ENCODE measurements around the gene MOBP.
"Not testable (repeated sequence)": the region's sequence is repeated elsewhere in the genome, so short reads cannot be mapped to it uniquely, and the experiment has no call there.

MOBP gene

DNA sequence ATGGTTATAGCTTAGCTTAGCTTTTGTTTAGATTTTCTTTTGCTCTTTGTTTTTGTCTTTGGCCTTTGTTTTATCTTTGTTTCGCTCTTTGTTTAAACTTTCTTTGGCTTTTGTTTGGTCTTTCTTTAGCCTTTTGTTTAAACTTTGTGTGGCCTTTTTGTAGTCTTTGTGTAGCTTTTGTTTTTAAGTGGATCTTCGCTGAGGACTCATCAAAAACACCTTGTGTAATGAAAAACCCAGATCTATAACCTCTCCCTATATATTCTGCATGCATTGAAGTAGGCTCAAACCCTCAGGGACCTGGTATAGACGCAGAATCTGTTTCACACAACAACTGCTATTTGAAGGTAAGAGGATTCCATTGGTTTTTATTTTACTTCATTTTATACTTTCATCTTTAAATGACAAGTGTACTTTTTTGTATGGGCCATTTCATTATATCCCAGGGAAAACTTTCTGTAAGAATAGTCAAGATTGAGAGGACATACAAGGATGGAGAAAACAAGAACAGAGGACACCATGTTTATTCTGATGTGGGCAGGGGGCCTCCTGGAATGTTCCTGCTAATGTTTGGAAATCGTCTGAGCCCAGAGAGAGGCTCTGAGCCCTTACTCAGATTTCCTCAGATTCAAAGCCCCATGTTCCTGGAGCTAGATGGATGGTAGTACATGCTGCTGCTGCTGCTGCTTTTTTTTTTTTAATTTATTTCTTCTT is at the start of gene MOBP:
Gene MOBP, plus strand, starts transcription at position 287 of the 714 bp plus-strand sequence. CDS start 34,390 bp downstream, outside the sequence.
- DNase-seq: no peak

DNA sequence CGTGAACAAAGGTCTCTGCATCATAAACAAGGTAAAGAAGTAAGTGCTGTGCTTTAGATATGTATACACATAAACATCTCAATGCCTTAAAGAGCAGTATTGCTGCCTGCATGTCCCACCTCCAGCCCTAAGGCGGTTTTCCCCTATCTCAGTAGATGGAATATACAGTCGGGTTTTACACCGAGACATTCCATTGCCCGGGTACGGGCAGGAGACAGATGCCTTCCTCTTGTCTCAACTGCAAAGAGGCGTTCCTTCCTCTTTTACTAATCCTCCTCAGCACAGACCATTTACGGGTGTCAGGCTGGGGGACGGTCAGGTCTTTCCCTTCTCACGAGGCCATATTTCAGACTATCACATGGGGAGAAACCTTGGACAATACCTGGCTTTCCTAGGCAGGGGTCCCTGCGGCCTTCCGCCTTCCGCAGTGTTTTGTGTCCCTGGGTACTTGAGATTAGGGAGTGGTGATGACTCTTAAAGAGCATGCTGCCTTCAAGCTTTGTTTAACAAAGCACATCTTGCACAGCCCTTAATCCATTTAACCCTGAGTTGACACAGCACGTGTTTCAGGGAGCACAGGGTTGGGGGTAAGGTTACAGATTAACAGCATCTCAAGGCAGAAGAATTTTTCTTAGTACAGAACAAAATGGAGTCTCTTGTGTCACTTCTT is 48.8 kb upstream of the MOBP start:
- DNase-seq: not testable (repeated sequence)

GRCh38 chr3:39419742-39420315 is 47.7 kb upstream of the MOBP start:
- no peak for DNase-seq

GRCh38 chr3:39420543-39420942 is 46.9 kb upstream of the MOBP start:
- DNase-seq: no peak

DNA sequence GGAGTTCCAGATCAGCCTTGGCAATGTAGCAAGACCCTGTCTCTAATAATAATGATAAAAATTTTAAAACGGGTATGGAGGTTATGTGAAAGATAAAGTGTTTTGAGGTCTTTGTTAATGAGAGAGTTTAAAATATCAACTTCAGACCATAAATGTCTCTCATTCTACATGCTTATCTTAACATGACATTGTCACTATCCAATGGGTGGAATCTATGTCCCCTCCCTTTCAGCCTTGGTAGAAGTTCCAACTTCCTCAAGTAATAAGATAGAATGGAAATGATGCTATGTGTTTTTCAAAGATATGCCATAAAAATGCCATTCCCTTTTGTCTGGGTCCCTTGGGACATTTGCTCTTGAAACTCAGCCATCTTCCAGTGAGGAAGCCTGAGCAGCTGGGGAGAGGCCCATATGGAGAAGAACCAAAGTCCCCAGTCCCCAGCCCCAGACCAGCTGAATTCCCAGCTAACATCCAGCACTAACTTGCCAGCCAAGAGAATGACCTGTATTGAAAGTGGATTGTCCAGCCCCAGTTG is 44.0 kb upstream of the MOBP start:
- DNase-seq: no peak

DNA sequence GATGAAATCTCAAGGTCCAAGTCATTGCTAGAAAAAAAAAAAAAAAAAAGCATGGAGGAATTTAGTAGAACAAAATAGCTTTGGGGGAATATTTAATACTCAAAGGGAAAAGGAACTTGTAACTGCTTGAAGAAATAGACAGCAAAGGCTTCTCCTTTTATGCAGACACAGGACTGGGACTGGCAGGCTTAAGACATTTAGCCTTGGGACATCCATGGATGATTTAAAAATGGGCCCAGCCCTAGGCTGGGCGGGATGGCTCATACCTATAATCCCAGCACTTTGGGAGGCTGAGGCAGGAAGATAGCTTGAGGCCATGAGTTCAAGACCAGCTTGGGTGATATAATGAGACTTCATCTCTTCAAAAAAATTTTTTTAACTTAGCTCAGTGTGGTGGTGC is 41.2 kb upstream of the MOBP start:
- DNase-seq: no peak

GRCh38 chr3:39427506-39427905 is 40.0 kb upstream of the MOBP start:
- no peak for DNase-seq

GRCh38 chr3:39428745-39429201 is 38.7 kb upstream of the MOBP start:
- no peak for DNase-seq

DNA sequence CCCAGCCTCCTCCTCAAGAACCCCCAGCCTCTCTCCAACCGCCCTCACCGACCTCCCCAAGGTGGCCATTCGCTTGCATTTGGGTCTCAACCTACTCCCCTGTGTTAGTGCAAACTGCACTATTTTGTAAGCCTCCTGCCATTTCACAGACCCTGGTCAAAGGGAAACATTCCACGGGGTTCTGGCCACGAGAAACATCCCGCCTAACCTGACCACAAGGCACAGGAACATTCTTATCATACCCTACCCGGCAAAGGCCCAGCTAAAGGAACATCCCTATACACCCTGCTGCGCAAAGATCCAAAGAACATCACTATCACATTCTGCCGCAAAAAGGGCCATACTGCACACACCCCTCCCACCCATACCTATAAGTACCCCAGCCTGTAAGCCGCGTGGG is 38.0 kb upstream of the MOBP start:
- DNase-seq: no peak

GRCh38 chr3:39432342-39432741 is 35.1 kb upstream of the MOBP start:
- DNase-seq: no peak

GRCh38 chr3:39433642-39434041 is 33.8 kb upstream of the MOBP start:
- no peak for DNase-seq

GRCh38 chr3:39434574-39434973 is 32.9 kb upstream of the MOBP start:
- DNase-seq: no peak

GRCh38 chr3:39435006-39435748 is 32.3 kb upstream of the MOBP start:
- DNase-seq: no peak

GRCh38 chr3:39438880-39439279 is 28.6 kb upstream of the MOBP start:
- DNase-seq: no peak

DNA sequence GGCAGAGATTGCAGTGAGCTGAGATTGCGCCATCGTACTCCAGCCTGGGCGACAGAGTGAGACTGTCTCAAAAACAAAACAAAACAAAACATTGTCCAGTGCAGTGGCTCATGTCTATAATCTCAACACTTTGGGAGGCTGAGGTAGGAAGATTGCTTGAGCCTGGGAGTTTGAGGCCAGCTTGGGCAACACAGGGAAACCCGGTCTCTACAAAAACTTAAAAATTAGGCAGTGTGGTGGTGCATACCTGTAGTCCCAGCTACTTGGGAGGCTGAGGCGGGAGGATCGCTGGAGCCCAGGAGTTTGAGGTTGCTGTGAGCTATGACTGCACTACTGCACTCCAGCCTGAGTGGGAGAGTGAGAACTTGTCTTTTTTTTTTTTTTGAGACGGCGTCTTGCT is 27.2 kb upstream of the MOBP start:
- no peak for DNase-seq

DNA sequence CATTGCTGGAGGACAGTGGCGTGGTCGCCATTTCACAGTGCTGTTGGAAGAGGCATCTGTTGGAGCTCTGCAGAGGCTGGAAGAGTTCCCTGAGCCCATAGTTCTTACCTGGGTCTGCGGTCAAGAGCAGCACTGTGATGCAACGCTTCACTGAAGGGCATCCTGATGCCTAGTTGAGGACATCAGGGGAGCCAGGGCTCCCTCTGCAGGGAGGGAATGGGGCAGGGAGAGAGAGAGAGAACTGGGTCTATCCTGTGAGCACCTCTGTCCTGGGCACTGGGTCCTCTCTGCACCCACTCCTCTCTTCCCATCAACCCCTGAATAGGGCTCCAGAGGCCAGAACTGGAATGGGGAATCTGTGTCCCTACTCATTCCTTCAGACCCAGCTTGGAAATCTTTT is 23.9 kb upstream of the MOBP start:
- DNase-seq: no peak

- DNase-seq: no peak
Measured at GRCh38 chr3:39445927-39446326, 21.6 kb upstream of the MOBP start.

DNA sequence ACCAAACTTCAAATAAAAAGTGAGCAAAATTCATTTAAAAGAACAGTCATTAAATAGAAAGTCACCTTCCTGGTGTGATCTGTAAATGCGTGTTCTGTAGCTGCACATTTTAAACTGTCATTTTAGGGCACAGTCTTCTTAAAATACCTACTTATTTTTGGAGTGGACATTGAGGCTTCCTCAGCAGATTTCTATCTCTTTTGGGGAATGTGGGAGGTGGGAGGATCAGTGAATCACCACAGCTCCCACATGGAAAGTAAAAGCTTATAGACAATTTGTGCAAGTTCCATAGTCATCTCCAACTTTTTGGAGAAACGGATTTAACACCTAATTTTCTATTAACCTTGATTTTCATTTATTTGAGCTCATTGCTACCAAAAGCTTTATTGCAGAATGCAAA is 21.0 kb upstream of the MOBP start:
- DNase-seq: no peak

GRCh38 chr3:39447637-39448483 is 19.6 kb upstream of the MOBP start:
- peak; percentile 70 for DNase-seq

- no peak for DNase-seq
Measured at GRCh38 chr3:39448506-39449233, 18.8 kb upstream of the MOBP start.

DNA sequence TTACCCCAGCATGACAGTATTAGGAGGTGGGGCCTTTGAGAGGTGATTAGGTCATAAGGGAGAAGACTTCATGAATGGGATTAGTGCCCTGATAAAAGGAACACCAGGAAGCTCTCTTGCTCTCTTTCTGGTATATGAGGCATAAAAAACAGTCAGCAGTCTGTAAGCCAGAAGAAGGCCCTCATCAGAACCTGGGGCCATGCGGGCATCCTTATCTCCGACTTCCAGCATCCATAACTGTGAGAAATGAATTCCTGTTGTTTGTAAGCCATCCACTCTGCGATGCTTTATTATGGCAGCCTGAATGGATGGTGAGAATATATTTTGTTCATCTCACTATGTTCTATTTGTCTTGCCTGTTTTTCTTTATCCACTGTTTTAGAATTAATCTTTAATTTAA is 17.7 kb upstream of the MOBP start:
- DNase-seq: no peak

GRCh38 chr3:39453134-39453533 is 14.3 kb upstream of the MOBP start:
- DNase-seq: no peak
